AG04449 (cell line): ENCODE data around the gene KIF4B.

Experiments
- CTCF ChIA-PET: fragments of 350-600 bp; formaldehyde crosslinking; extraction: SDS; loops from one replicate; lab custom pipeline; 2021; ENCODE audit warnings: antibody characterized with exemption; lab: Yijun Ruan, JAX
- POLR2A ChIA-PET: fragments of 400-600, 350-600 bp; formaldehyde crosslinking; extraction: SDS; loops from one replicate; lab custom pipeline; 2020; ENCODE audit warnings: antibody characterized with exemption, inconsistent platforms; lab: Yijun Ruan, JAX
- DNase-seq: peaks from one replicate; pipeline ENCODE4 v3.0.0-alpha.2; 2010; ENCODE audit warnings: low read depth, low spot score
- H3K4me3 ChIP-seq: 2 replicates; pipeline ENCODE4 v1.5.1; 2011; ENCODE audit warnings: low read depth, mild to moderate bottlenecking, control low read depth, low read length
- CTCF ChIP-seq: IDR thresholded peaks from one replicate; pipeline ENCODE4 v1.5.1; 2011; ENCODE audit warnings: mild to moderate bottlenecking, moderate library complexity, low read length, control low read depth, inconsistent platforms; ENCODE audit not compliant: insufficient read depth; ENCODE audit errors: missing control alignments

Gene KIF4B

GRCh38 chr5:155064580-155064979, 51.0 kb downstream of the KIF4B start:
- H3K4me3 ChIP-seq: no peak overlapping the region
- ChIA-PET POLR2A (no interaction called here), CTCF (no interaction called here)
- TF ChIP-seq CTCF: no peak
- no peak for DNase-seq

GRCh38 chr5:155066886-155067595, 53.5 kb downstream of the KIF4B start:
- ChIA-PET CTCF (no interaction called here), POLR2A (no interaction called here)
- TF ChIP-seq CTCF: no peak
- H3K4me3 ChIP-seq: no peak overlapping the region
- no peak for DNase-seq
